Fibroblast of villous mesenchyme (primary cell): ENCODE data around the gene ERBB4. TPM values are rescaled to one million over a fixed set of nuclear protein-coding genes. Genes with fewer than 3 reads are reported as not detected.

Experiments
- DNase-seq: peaks from one replicate; pipeline ENCODE4 v3.0.0-alpha.2; 2010; ENCODE audit warnings: low read depth
- H3K4me3 ChIP-seq: 2 replicates; pipeline ENCODE4 v1.5.1; 2011; ENCODE audit warnings: low read depth, mild to moderate bottlenecking, low read length
- CTCF ChIP-seq: IDR thresholded peaks from 2 replicates; pipeline ENCODE4 v1.5.1; 2012; ENCODE audit warnings: low read depth, mild to moderate bottlenecking, low read length; ENCODE audit not compliant: insufficient read depth
- total RNA-seq: library from RNA; depleted of rRNA; stranded (reverse); fragments of >200 nt; gene quantifications from 2 replicates; pipeline ENCODE4 v1.2.3, GENCODE V29; 2012

ERBB4 gene
- total RNA-seq, 1 donor = under 0.01 TPM

- no peak for DNase-seq
- no peak overlapping the region for H3K4me3 ChIP-seq
- no peak for TF ChIP-seq CTCF
Observed at GRCh38 chr2:212223696-212224095, 314.9 kb downstream of the ERBB4 start.

- no peak overlapping the region for H3K4me3 ChIP-seq
- DNase-seq = no peak
- no peak for TF ChIP-seq CTCF
Observed at GRCh38 chr2:212213191-212213590, 325.4 kb downstream of the ERBB4 start.

- DNase-seq = no peak
- no peak for TF ChIP-seq CTCF
- H3K4me3 ChIP-seq = no peak overlapping the region
Observed at GRCh38 chr2:212208467-212208866, 330.1 kb downstream of the ERBB4 start.

- no peak for DNase-seq
- H3K4me3 ChIP-seq = no peak overlapping the region
- no peak for TF ChIP-seq CTCF
Observed at GRCh38 chr2:212197776-212198175, 340.8 kb downstream of the ERBB4 start.

GRCh38 chr2:212195626-212196025, 343.0 kb downstream of the ERBB4 start:
- TF ChIP-seq CTCF = no peak
- no peak overlapping the region for H3K4me3 ChIP-seq
- no peak for DNase-seq

GRCh38 chr2:212194396-212194795, 344.2 kb downstream of the ERBB4 start:
- DNase-seq = no peak

More at GRCh38 chr2:212194396-212194795, 344.2 kb downstream of the ERBB4 start:
- no peak for TF ChIP-seq CTCF
- no peak overlapping the region for H3K4me3 ChIP-seq
